CD14-positive monocyte (primary cell): ENCODE data around the gene CREB5. TPM values are rescaled to one million over a fixed set of nuclear protein-coding genes. Genes with fewer than 3 reads are reported as not detected.

Source experiments
- DNase-seq, 3 donors: peaks; one replicate each; pipeline ENCODE4 v3.0.0-alpha.2; 2011 to 2022
- H2AFZ ChIP-seq: 2 replicates; pipeline ENCODE4 v1.6.0; 2012; ENCODE audit warnings: mild to moderate bottlenecking, low read depth, low read length, inconsistent platforms; ENCODE audit not compliant: insufficient read depth, poor library complexity, severe bottlenecking
- H3K27ac ChIP-seq, 2 donors: 1 replicate in 1 of 2; 2 replicates in 1 of 2; pipeline ENCODE4 v1.5.1; 2012 to 2013; ENCODE audit warnings: low read length in 2 of 2, control low read depth in 1 of 2, inconsistent platforms in 1 of 2, low read depth in 1 of 2, mild to moderate bottlenecking in 1 of 2
- H3K27me3 ChIP-seq, 2 donors: one replicate each; pipeline versions ENCODE4 v1.6.0 to v1.6.1; 2011 to 2013; ENCODE audit warnings: low read length in 2 of 2; ENCODE audit not compliant: control insufficient read depth in 2 of 2, insufficient read depth in 2 of 2
- H3K36me3 ChIP-seq, 2 donors: replicated peaks in 1 of 2; 1 replicate in 1 of 2; 2 replicates in 1 of 2; pipeline versions ENCODE4 v1.5.1 to v1.6.1; 2012 to 2013; ENCODE audit warnings: low read length in 2 of 2, control low read depth in 1 of 2, inconsistent platforms in 1 of 2, mild to moderate bottlenecking in 1 of 2; ENCODE audit not compliant: insufficient read depth in 2 of 2, control insufficient read depth in 1 of 2
- H3K4me1 ChIP-seq, 2 donors: 1 replicate in 1 of 2; 2 replicates in 1 of 2; pipeline versions ENCODE4 v1.5.1 to v1.6.1; 2012 to 2013; ENCODE audit warnings: low read length in 2 of 2, control low read depth in 1 of 2, inconsistent platforms in 1 of 2, mild to moderate bottlenecking in 1 of 2, moderate library complexity in 1 of 2; ENCODE audit not compliant: insufficient read depth in 2 of 2, control insufficient read depth in 1 of 2
- H3K4me2 ChIP-seq: replicated peaks from 2 replicates; pipeline ENCODE3; 2012; ENCODE audit warnings: low read length, moderate library complexity, mild to moderate bottlenecking; ENCODE audit not compliant: poor library complexity, severe bottlenecking; ENCODE audit errors: extremely low read depth
- H3K4me3 ChIP-seq, 3 experiments: fragments of 200-600 bp in 1 of 3; sonication (generic) in 1 of 3; replicated peaks in 1 of 3; 1 replicate in 2 of 3; 2 replicates in 1 of 3; pipeline ENCODE4 v1.5.1; 2011 to 2013; ENCODE audit warnings: low read length in 3 of 3, mild to moderate bottlenecking in 3 of 3, control low read depth in 2 of 3, low read depth in 2 of 3, inconsistent platforms in 1 of 3, moderate library complexity in 1 of 3
- H3K79me2 ChIP-seq: 2 replicates; pipeline ENCODE4 v1.6.0; 2012; ENCODE audit warnings: mild to moderate bottlenecking, control low read depth, inconsistent platforms, low read length, moderate library complexity; ENCODE audit not compliant: insufficient read depth
- H3K9ac ChIP-seq: 2 replicates; pipeline ENCODE4 v1.6.0; 2017; ENCODE audit warnings: low read length, mild to moderate bottlenecking; ENCODE audit not compliant: insufficient read depth, poor library complexity, severe bottlenecking
- H3K9me3 ChIP-seq, 2 donors: replicated peaks in 1 of 2; 1 replicate in 1 of 2; 2 replicates in 1 of 2; pipeline versions ENCODE4 v1.5.1 to v1.6.1; 2012 to 2013; ENCODE audit warnings: low read length in 2 of 2, control low read depth in 1 of 2; ENCODE audit not compliant: control insufficient read depth in 1 of 2, insufficient read depth in 1 of 2
- H4K20me1 ChIP-seq: 2 replicates; pipeline ENCODE4 v1.6.0; 2012; ENCODE audit warnings: mild to moderate bottlenecking, low read length, control low read depth, moderate library complexity; ENCODE audit not compliant: insufficient read depth
- H3K27ac Mint-ChIP-seq, 7 donors: one replicate each; pipeline ENCODE4 v1.8.0; 2020; ENCODE audit warnings: mild to moderate bottlenecking in 7 of 7, mixed read lengths in 7 of 7, moderate library complexity in 6 of 7, inconsistent platforms in 2 of 7
- H3K27me3 Mint-ChIP-seq, 3 donors: one replicate each; pipeline ENCODE4 v1.8.0; 2021 to 2022; ENCODE audit warnings: low read depth in 3 of 3, mild to moderate bottlenecking in 3 of 3, mixed read lengths in 3 of 3, moderate library complexity in 3 of 3, inconsistent platforms in 1 of 3
- H3K36me3 Mint-ChIP-seq, 2 donors: one replicate each; pipeline ENCODE4 v1.8.0; 2020; ENCODE audit warnings: mixed read lengths in 2 of 2, inconsistent platforms in 1 of 2, mild to moderate bottlenecking in 1 of 2
- H3K4me1 Mint-ChIP-seq: one replicate; pipeline ENCODE4 v1.8.0; 2020; ENCODE audit warnings: mild to moderate bottlenecking, mixed read lengths
- H3K4me3 Mint-ChIP-seq, 2 donors: one replicate each; pipeline ENCODE4 v1.8.0; 2020; ENCODE audit warnings: mild to moderate bottlenecking in 2 of 2, mixed read lengths in 2 of 2, moderate library complexity in 1 of 2
- H3K9me3 Mint-ChIP-seq, 7 donors: one replicate each; pipeline ENCODE4 v1.8.0; 2020 to 2022; ENCODE audit warnings: mixed read lengths in 7 of 7, mild to moderate bottlenecking in 6 of 7, moderate library complexity in 6 of 7, inconsistent platforms in 2 of 7
- WGBS: methylation state at CpG from one replicate; pipeline ENCODE4 v1.1.5; 2013; ENCODE audit warnings: missing lambda C conversion rate; ENCODE audit not compliant: insufficient coverage; 5-methylcytosine and 5-hydroxymethylcytosine counted together
- intact Hi-C, 2 donors: fragments of 100-400 bp; cut with micrococcal nuclease; formaldehyde crosslinking; loops; one replicate each; pipeline versions ENCODE4 v1.15.0 to v1.15.1; 2023
- polyA plus RNA-seq, 3 donors: library from polyadenylated mRNA; depleted of rRNA in 1 of 3; unstranded in 2 of 3; stranded (reverse) in 1 of 3; fragments of 300-500 nt in 2 of 3; fragments of >200 nt in 1 of 3; fragmentation: Illumina TruSeq in 2 of 3; gene quantifications; 1 replicate in 2 of 3; 2 replicates in 1 of 3; pipeline ENCODE4 v1.2.3, GENCODE V29; 2012 to 2021
- TF ChIP-seq, protein P1 (sequence below): fragments of 200-600 bp; IDR thresholded peaks from one replicate; pipeline ENCODE4 v1.8.0; 2022; ENCODE audit warnings: antibody characterized with exemption, mild to moderate bottlenecking

Gene CREB5
- polyA plus RNA-seq, 3 donors, result 25.1 to 72.3 (median 44.2) TPM

DNA sequence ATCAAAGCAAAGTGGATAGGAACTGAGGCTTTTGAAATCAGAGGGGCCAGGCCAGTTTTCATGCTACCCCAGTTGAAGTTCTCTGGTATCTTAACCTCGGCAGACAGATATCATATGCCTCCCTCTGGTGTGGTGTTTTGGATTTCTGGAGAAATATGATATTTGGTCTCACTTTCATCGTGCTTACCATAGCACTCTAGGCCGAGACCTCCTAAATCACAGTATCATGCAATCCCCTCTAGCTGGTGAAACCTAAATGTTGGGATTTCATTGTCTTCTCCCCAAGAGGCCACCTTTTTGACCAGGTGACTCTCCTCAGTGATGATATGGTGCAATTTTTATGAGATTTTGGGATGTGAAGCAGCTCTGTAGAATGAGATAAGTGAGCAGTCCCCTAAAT lies 183.5 kb downstream of the CREB5 start:
- H3K27me3 ChIP-seq, result peaks cover 0 to 2% of the 10 kb centered on the region in 2 donors
- no peaks in the 10 kb centered on the region for H3K79me2 ChIP-seq
- intact Hi-C loops, result no loop called here
- H3K27ac ChIP-seq, result no peak overlapping the region
- no peak overlapping the region for H2AFZ ChIP-seq
- TF ChIP-seq, protein P1, sequence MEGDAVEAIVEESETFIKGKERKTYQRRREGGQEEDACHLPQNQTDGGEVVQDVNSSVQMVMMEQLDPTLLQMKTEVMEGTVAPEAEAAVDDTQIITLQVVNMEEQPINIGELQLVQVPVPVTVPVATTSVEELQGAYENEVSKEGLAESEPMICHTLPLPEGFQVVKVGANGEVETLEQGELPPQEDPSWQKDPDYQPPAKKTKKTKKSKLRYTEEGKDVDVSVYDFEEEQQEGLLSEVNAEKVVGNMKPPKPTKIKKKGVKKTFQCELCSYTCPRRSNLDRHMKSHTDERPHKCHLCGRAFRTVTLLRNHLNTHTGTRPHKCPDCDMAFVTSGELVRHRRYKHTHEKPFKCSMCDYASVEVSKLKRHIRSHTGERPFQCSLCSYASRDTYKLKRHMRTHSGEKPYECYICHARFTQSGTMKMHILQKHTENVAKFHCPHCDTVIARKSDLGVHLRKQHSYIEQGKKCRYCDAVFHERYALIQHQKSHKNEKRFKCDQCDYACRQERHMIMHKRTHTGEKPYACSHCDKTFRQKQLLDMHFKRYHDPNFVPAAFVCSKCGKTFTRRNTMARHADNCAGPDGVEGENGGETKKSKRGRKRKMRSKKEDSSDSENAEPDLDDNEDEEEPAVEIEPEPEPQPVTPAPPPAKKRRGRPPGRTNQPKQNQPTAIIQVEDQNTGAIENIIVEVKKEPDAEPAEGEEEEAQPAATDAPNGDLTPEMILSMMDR, result no peak
- H3K4me1 ChIP-seq, result no peaks in the 10 kb centered on the region
- H3K9me3 ChIP-seq, result no peaks in the 10 kb centered on the region
- no peaks in the 10 kb centered on the region for H4K20me1 ChIP-seq
- peaks cover 3% of the 10 kb centered on the region for H3K4me1 Mint-ChIP-seq
- no peaks in the 10 kb centered on the region for H3K36me3 ChIP-seq
- no peak overlapping the region for H3K27ac Mint-ChIP-seq
- WGBS, result no CpG with 5 or more reads among the region's 3 CpGs
- no peak for DNase-seq
- H3K27me3 Mint-ChIP-seq, result peaks cover 0 to 10% (median 1%) of the 10 kb centered on the region in 3 donors
- no peak overlapping the region for H3K4me3 Mint-ChIP-seq
- H3K9me3 Mint-ChIP-seq, result peaks cover 0 to 6% (median 3%) of the 10 kb centered on the region in 7 donors
- H3K9ac ChIP-seq, result no peak overlapping the region
- no peak overlapping the region for H3K4me2 ChIP-seq
- no peak overlapping the region for H3K4me3 ChIP-seq
- no peaks in the 10 kb centered on the region for H3K36me3 Mint-ChIP-seq

DNA sequence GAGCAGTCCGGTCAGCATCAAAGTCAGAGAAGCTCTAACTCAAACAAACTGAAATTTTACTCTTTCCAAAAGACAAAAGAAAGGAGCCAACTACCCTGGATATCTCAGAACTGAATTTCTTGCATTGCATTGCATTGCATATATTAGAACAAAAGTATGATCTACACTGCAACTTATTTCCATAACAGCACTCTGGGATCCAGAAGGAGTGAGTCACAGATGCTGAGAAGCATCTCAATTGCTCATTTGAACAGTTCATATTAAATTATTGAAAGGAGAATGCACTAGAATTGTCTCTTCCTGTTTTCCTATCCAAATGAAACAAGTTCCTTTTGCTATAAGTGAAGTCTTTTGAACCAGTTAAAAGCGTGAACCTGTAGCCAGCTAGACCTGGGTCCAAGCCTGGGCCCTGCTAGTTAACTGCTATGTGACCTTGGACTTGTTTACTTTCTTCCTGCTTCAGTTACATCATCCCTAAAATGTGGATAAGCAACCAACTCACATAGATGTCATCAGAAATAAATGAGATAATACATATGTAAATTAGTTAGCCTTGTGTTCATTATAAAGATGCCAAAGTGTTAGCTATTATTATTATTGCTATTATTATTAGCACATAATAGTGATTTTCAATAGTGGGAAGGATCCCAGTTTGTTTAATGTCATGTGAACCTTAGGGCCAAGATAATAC lies 184.1 kb downstream of the CREB5 start:
- peaks cover 0 to 10% (median 5%) of the 10 kb centered on the region in 3 donors for H3K27me3 Mint-ChIP-seq
- no peak overlapping the region for H3K4me3 Mint-ChIP-seq
- no peaks in the 10 kb centered on the region for H3K9me3 ChIP-seq
- H3K27ac Mint-ChIP-seq, result no peak overlapping the region
- H3K4me1 Mint-ChIP-seq, result no peaks in the 10 kb centered on the region
- H3K9me3 Mint-ChIP-seq, result peaks cover 0 to 6% (median 3%) of the 10 kb centered on the region in 7 donors
- 82% methylated on average over 2 of the region's 2 CpGs for WGBS
- intact Hi-C loops, result no loop called here
- peaks cover 0 to 2% of the 10 kb centered on the region in 2 donors for H3K27me3 ChIP-seq
- DNase-seq, result no peak
- H3K4me1 ChIP-seq, result no peaks in the 10 kb centered on the region
- H3K27ac ChIP-seq, result no peak overlapping the region
- no peaks in the 10 kb centered on the region for H3K36me3 Mint-ChIP-seq
- no peaks in the 10 kb centered on the region for H3K79me2 ChIP-seq
- H3K4me2 ChIP-seq, result no peak overlapping the region
- TF ChIP-seq, protein P1, result no peak
- no peaks in the 10 kb centered on the region for H3K36me3 ChIP-seq
- H2AFZ ChIP-seq, result no peak overlapping the region
- no peak overlapping the region for H3K9ac ChIP-seq
- no peaks in the 10 kb centered on the region for H4K20me1 ChIP-seq
- H3K4me3 ChIP-seq, result no peak overlapping the region
